Rectal smooth muscle tissue (tissue), 1 donor: Measurements from ENCODE around the gene CACNA1A.
"Not testable (repeated sequence)": the region's sequence is repeated elsewhere in the genome, so short reads cannot be mapped to it uniquely, and the experiment has no call there.

ENCODE experiments used
- H3K27ac ChIP-seq: one replicate; pipeline ENCODE4 v1.7.0; 2013; ENCODE audit warnings: low read depth, low read length, inconsistent platforms
- H3K27me3 ChIP-seq: one replicate; pipeline ENCODE4 v1.7.0; 2013; ENCODE audit warnings: low read length; ENCODE audit not compliant: control insufficient read depth, insufficient read depth
- H3K36me3 ChIP-seq: one replicate; pipeline ENCODE4 v1.7.0; 2013; ENCODE audit warnings: low read length; ENCODE audit not compliant: control insufficient read depth, insufficient read depth
- H3K4me1 ChIP-seq: one replicate; pipeline ENCODE4 v1.7.0; 2013; ENCODE audit warnings: low read length; ENCODE audit not compliant: control insufficient read depth, insufficient read depth
- H3K4me3 ChIP-seq: one replicate; pipeline ENCODE4 v1.7.0; 2013; ENCODE audit warnings: low read length
- H3K9ac ChIP-seq: one replicate; pipeline ENCODE4 v1.7.0; 2013; ENCODE audit warnings: low read length

CACNA1A gene

GRCh38 chr19:13366529-13367143 is 139.6 kb downstream of the CACNA1A start:
- H3K9ac ChIP-seq = no peak overlapping the region
- no peak overlapping the region for H3K4me3 ChIP-seq
- no peaks in the 10 kb centered on the region for H3K27me3 ChIP-seq
- H3K27ac ChIP-seq = no peak overlapping the region
- no peaks in the 10 kb centered on the region for H3K36me3 ChIP-seq
- H3K4me1 ChIP-seq = no peaks in the 10 kb centered on the region

GRCh38 chr19:13363954-13364353 is 142.3 kb downstream of the CACNA1A start:
- H3K4me1 ChIP-seq = no peaks in the 10 kb centered on the region
- H3K27me3 ChIP-seq = no peaks in the 10 kb centered on the region
- no peak overlapping the region for H3K4me3 ChIP-seq
- no peaks in the 10 kb centered on the region for H3K36me3 ChIP-seq
- no peak overlapping the region for H3K9ac ChIP-seq
- H3K27ac ChIP-seq = no peak overlapping the region

GRCh38 chr19:13363245-13363644 is 143.0 kb downstream of the CACNA1A start:
- Histone ChIP-seq H3K4me1 (no peaks in the 10 kb centered on the region), H3K36me3 (no peaks in the 10 kb centered on the region), H3K27ac (no peak overlapping the region)

GRCh38 chr19:13362668-13363067 is 143.6 kb downstream of the CACNA1A start:
- H3K9ac ChIP-seq = no peak overlapping the region
- no peaks in the 10 kb centered on the region for H3K27me3 ChIP-seq
- H3K27ac ChIP-seq = no peak overlapping the region
- H3K36me3 ChIP-seq = no peaks in the 10 kb centered on the region
- no peaks in the 10 kb centered on the region for H3K4me1 ChIP-seq
- no peak overlapping the region for H3K4me3 ChIP-seq

More at GRCh38 chr19:13363245-13363644, 143.0 kb downstream of the CACNA1A start:
- Histone ChIP-seq H3K9ac (no peak overlapping the region), H3K4me3 (no peak overlapping the region), H3K27me3 (no peaks in the 10 kb centered on the region)

- not testable (repeated sequence) for H3K4me3 ChIP-seq, H3K36me3 ChIP-seq, H3K4me1 ChIP-seq, H3K27ac ChIP-seq, H3K27me3 ChIP-seq, H3K9ac ChIP-seq
These were observed 144.6 kb downstream of the CACNA1A start for GRCh38 chr19:13361726-13362125.

- H3K4me1 ChIP-seq = no peaks in the 10 kb centered on the region
- no peaks in the 10 kb centered on the region for H3K36me3 ChIP-seq
- H3K9ac ChIP-seq = no peak overlapping the region
- no peaks in the 10 kb centered on the region for H3K27me3 ChIP-seq
- H3K4me3 ChIP-seq = no peak overlapping the region
- no peak overlapping the region for H3K27ac ChIP-seq
These were observed 149.5 kb downstream of the CACNA1A start for GRCh38 chr19:13356686-13357280.

- H3K27me3 ChIP-seq = no peaks in the 10 kb centered on the region
- H3K36me3 ChIP-seq = no peaks in the 10 kb centered on the region
- no peak overlapping the region for H3K27ac ChIP-seq
- H3K4me3 ChIP-seq = no peak overlapping the region
- H3K4me1 ChIP-seq = no peaks in the 10 kb centered on the region
- no peak overlapping the region for H3K9ac ChIP-seq
These were observed 150.1 kb downstream of the CACNA1A start for GRCh38 chr19:13356185-13356584.

- Histone ChIP-seq H3K27ac (no peak overlapping the region), H3K4me1 (no peaks in the 10 kb centered on the region), H3K9ac (no peak overlapping the region), H3K36me3 (no peaks in the 10 kb centered on the region), H3K4me3 (no peak overlapping the region), H3K27me3 (no peaks in the 10 kb centered on the region)
These were observed 150.9 kb downstream of the CACNA1A start for GRCh38 chr19:13355356-13355755.

GRCh38 chr19:13353625-13354024 is 152.7 kb downstream of the CACNA1A start:
- H3K4me3 ChIP-seq = no peak overlapping the region
- no peak overlapping the region for H3K27ac ChIP-seq
- no peak overlapping the region for H3K9ac ChIP-seq
- no peaks in the 10 kb centered on the region for H3K36me3 ChIP-seq
- no peaks in the 10 kb centered on the region for H3K27me3 ChIP-seq
- no peaks in the 10 kb centered on the region for H3K4me1 ChIP-seq

- no peaks in the 10 kb centered on the region for H3K36me3 ChIP-seq
- no peak overlapping the region for H3K9ac ChIP-seq
- H3K4me1 ChIP-seq = no peaks in the 10 kb centered on the region
- no peak overlapping the region for H3K27ac ChIP-seq
- no peaks in the 10 kb centered on the region for H3K27me3 ChIP-seq
- no peak overlapping the region for H3K4me3 ChIP-seq
These were observed 155.5 kb downstream of the CACNA1A start for GRCh38 chr19:13350759-13351158.

- Histone ChIP-seq H3K27me3 (no peaks in the 10 kb centered on the region), H3K4me3 (no peak overlapping the region), H3K9ac (no peak overlapping the region), H3K36me3 (no peaks in the 10 kb centered on the region), H3K4me1 (no peaks in the 10 kb centered on the region), H3K27ac (no peak overlapping the region)
These were observed 156.2 kb downstream of the CACNA1A start for GRCh38 chr19:13350072-13350471.

GRCh38 chr19:13347367-13347766 is 158.9 kb downstream of the CACNA1A start:
- H3K9ac ChIP-seq = no peak overlapping the region

GRCh38 chr19:13343514-13343913 is 162.8 kb downstream of the CACNA1A start:
- H3K4me3 ChIP-seq = no peak overlapping the region
- no peaks in the 10 kb centered on the region for H3K36me3 ChIP-seq
- no peaks in the 10 kb centered on the region for H3K4me1 ChIP-seq
- H3K27me3 ChIP-seq = no peaks in the 10 kb centered on the region
- no peak overlapping the region for H3K9ac ChIP-seq
- H3K27ac ChIP-seq = no peak overlapping the region

More at GRCh38 chr19:13347367-13347766, 158.9 kb downstream of the CACNA1A start:
- Histone ChIP-seq H3K27ac (no peak overlapping the region), H3K4me3 (no peak overlapping the region), H3K4me1 (no peaks in the 10 kb centered on the region), H3K27me3 (no peaks in the 10 kb centered on the region), H3K36me3 (no peaks in the 10 kb centered on the region)
